DND-41 (cell line): Measurements from ENCODE around the gene WDR46.

Experiments used
- ATAC-seq: fragments of 200-7000 bp; cut with Tn5 transposase; 3 replicates; pipeline ENCODE4 v1.9.1; 2021; ENCODE audit warnings: low read depth; ENCODE audit not compliant: insufficient read depth
- DNase-seq: peaks from one replicate; pipeline ENCODE4 v3.0.0-alpha.2; 2020
- H2AFZ ChIP-seq: 2 replicates; pipeline ENCODE4 v1.6.0; 2012; ENCODE audit warnings: low read depth, low read length
- H3K27ac ChIP-seq: 2 replicates; pipeline ENCODE4 v1.5.1; 2012; ENCODE audit warnings: low read length, inconsistent platforms
- H3K27me3 ChIP-seq: fragments of 200-600 bp; sonication (generic); 2 replicates; pipeline ENCODE4 v1.6.0; 2012; ENCODE audit warnings: low read length, mild to moderate bottlenecking, inconsistent platforms; ENCODE audit not compliant: insufficient read depth, poor library complexity
- H3K36me3 ChIP-seq: 2 replicates; pipeline ENCODE4 v1.5.1; 2012; ENCODE audit warnings: low read length, inconsistent platforms; ENCODE audit not compliant: insufficient read depth
- H3K4me1 ChIP-seq: 2 replicates; pipeline ENCODE4 v1.5.1; 2012; ENCODE audit warnings: mild to moderate bottlenecking, low read length; ENCODE audit not compliant: insufficient read depth
- H3K4me2 ChIP-seq: 2 replicates; pipeline ENCODE4 v1.6.0; 2012; ENCODE audit warnings: mild to moderate bottlenecking, moderate library complexity, low read length, inconsistent platforms; ENCODE audit not compliant: insufficient read depth
- H3K4me3 ChIP-seq, 2 experiments: fragments of 200-600 bp in 1 of 2; shearing (Covaris generic) in 1 of 2; 2 replicates each; pipeline ENCODE4 v1.5.1; 2012 to 2016; ENCODE audit warnings: inconsistent platforms in 2 of 2, low read length in 2 of 2, mild to moderate bottlenecking in 2 of 2, low read depth in 1 of 2, moderate library complexity in 1 of 2
- H3K79me2 ChIP-seq: 2 replicates; pipeline ENCODE4 v1.6.0; 2012; ENCODE audit warnings: low read length, inconsistent platforms; ENCODE audit not compliant: insufficient read depth
- H3K9ac ChIP-seq: 2 replicates; pipeline ENCODE4 v1.6.0; 2012; ENCODE audit warnings: low read depth, mild to moderate bottlenecking, inconsistent platforms, low read length, moderate library complexity
- H3K9me3 ChIP-seq: 2 replicates; pipeline ENCODE4 v1.5.1; 2012; ENCODE audit warnings: low read length, moderate library complexity, mild to moderate bottlenecking, inconsistent platforms; ENCODE audit not compliant: insufficient read depth, severe bottlenecking
- H4K20me1 ChIP-seq: 2 replicates; pipeline ENCODE4 v1.6.0; 2012; ENCODE audit warnings: low read length; ENCODE audit not compliant: insufficient read depth
- EZH2 ChIP-seq: IDR thresholded peaks from 3 replicates; pipeline ENCODE4 v1.6.1; 2012; ENCODE audit warnings: borderline replicate concordance, low read depth, mild to moderate bottlenecking, moderate library complexity, low read length, inconsistent platforms; ENCODE audit not compliant: severe bottlenecking
- TF ChIP-seq, protein P1 (sequence below): IDR thresholded peaks from 2 replicates; pipeline ENCODE4 v1.5.1; 2012; ENCODE audit warnings: borderline replicate concordance, low read length, moderate library complexity, mild to moderate bottlenecking; ENCODE audit not compliant: poor library complexity, severe bottlenecking; ENCODE audit errors: extremely low read depth

WDR46 gene

DNA sequence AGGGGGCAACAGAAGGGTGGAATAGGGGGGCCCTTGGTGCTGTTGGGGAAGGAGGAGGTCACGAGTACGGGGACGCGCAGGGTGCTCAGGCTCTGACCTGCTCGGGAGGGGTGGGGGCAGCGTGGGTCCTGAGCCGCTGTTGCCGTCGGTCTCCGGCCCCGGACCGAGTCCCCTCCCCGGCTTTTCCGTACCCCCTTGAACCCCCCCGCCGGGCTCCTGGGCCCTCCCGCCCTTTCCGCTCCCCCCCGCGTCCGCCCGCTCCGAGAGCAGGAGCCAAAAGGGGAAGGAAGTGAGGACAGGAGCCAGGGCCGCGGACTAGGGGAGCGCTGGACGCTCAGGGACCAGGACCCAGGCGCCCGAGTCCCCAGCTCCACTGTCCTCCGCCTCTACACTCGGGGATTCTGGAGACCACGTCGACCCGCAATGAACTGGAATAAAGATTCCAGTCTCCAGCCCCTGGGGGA, 9.8 kb upstream of the WDR46 start, which contains the start of gene RGL2:
Gene RGL2, minus strand, starts transcription at position 170 of the 464 bp plus-strand sequence. CDS start 332 bp downstream, outside the sequence.
- H3K4me3 ChIP-seq, result peak within 1 kb of the TSS; percentile 76 to 90
- H4K20me1 ChIP-seq, result peaks cover 9% of the 10 kb centered on the region
- peak within 1 kb of the TSS; percentile 98 for H3K27ac ChIP-seq
- H2AFZ ChIP-seq, result peak within 1 kb of the TSS; percentile 92
- peaks cover 37% of the 10 kb centered on the region for H3K79me2 ChIP-seq
- TF ChIP-seq, protein P1, sequence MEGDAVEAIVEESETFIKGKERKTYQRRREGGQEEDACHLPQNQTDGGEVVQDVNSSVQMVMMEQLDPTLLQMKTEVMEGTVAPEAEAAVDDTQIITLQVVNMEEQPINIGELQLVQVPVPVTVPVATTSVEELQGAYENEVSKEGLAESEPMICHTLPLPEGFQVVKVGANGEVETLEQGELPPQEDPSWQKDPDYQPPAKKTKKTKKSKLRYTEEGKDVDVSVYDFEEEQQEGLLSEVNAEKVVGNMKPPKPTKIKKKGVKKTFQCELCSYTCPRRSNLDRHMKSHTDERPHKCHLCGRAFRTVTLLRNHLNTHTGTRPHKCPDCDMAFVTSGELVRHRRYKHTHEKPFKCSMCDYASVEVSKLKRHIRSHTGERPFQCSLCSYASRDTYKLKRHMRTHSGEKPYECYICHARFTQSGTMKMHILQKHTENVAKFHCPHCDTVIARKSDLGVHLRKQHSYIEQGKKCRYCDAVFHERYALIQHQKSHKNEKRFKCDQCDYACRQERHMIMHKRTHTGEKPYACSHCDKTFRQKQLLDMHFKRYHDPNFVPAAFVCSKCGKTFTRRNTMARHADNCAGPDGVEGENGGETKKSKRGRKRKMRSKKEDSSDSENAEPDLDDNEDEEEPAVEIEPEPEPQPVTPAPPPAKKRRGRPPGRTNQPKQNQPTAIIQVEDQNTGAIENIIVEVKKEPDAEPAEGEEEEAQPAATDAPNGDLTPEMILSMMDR, result no peak
- no peak for TF ChIP-seq EZH2
- H3K36me3 ChIP-seq, result peaks cover 38% of the 10 kb centered on the region
- H3K4me1 ChIP-seq, result peaks cover 43% of the 10 kb centered on the region
- no peaks in the 10 kb centered on the region for H3K9me3 ChIP-seq
- H3K4me2 ChIP-seq, result peak within 1 kb of the TSS; percentile 96
- H3K27me3 ChIP-seq, result no peaks in the 10 kb centered on the region
- peak; percentile 47 for ATAC-seq
- H3K9ac ChIP-seq, result peak within 1 kb of the TSS; percentile 93
- DNase-seq, result peak; percentile 79

DNA sequence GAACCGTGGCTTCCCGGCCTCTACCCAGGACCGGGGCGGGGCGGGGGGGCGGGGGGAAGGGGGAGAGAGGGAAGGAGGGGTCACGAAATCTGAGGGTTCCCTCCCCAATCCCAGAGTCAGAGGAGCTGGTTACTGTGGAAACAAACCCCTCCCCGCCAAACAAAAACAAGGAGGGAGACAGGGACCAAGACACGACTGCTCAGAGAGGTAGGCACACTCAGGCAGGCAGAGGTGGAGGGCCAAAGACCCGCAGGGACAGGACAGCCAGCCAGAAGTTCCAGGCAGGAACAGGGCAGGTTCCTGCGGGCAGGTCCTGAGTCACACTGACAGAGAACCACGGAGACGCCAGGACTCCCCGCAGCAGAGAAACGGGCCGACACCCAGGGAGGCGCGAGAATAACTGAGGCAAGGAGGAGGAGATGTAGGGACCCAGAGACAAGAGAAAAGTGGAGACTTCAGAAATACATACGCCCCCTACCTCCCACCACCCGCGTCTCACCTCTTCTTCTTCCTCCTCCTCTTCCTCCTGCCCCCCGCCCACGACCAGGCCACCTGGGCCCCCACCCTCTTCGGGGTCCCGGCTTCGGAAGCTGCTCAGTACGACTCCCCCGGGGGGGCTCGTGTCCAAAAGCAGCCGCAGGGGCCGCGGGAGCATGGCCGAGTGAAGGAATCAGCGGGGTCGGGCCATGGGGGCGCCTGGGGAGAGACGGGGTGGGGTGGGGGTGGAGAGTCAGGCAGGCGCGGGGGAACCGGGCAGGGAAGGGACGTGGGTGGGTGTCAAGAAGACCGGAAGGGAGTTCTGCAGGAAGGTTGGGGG, 9.1 kb upstream of the WDR46 start:
- H3K79me2 ChIP-seq, result peaks cover 37% of the 10 kb centered on the region

DNA sequence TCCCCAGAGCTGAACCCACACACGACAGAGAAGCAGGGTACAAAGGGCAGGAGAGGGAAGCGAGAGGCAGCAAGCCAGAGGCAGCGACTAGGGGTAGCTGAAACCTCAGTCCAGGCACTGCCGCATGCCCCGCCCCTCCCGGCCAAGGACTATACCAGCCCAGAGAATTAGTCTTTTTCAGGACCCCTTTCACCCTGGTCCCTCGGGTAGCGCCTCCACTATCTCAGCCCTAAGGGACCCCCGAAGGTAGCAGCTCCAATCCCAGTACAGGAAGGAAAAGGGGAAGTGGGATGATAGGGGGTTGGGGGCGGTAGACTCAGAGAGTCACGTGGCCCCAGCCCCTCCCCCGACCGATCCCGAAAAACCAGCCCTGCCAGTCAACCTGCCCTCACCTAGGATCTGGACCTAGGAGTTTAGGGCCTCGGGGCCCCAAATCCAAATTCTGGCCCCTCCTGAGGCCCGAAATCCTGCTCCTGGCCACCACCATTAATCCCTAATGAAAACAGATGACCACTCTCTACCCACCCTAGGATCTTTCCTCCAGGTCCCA, 8.4 kb upstream of the WDR46 start:
- Histone ChIP-seq H3K36me3 (peaks cover 42% of the 10 kb centered on the region), H3K4me3 (peak overlapping the region in 1 of 2 experiments; percentile 90; a peak in 3 of 4 replicates), H3K27me3 (no peaks in the 10 kb centered on the region), H3K9ac (peak overlapping the region; percentile 93; the same call in 1 of the 2 replicates), H3K27ac (0 out of 2 replicates have a peak overlapping the region, but pooled peaks have one; percentile 28), H3K4me2 (peak overlapping the region; percentile 96), H3K79me2 (peaks cover 35% of the 10 kb centered on the region), H3K9me3 (no peaks in the 10 kb centered on the region), H4K20me1 (0 out of 2 replicates have a peak, but pooled peaks cover 6% of the 10 kb centered on the region), H2AFZ (no peak overlapping the region), H3K4me1 (peaks cover 43% of the 10 kb centered on the region)
- no peak for TF ChIP-seq EZH2
- TF ChIP-seq, protein P1, result no peak
- ATAC-seq (no peak), DNase-seq (no peak)

More for the DNA sequence above, 9.1 kb upstream of the WDR46 start:
- Histone ChIP-seq H3K9me3 (no peaks in the 10 kb centered on the region), H3K27ac (peak overlapping the region; percentile 98), H3K27me3 (no peaks in the 10 kb centered on the region), H3K4me1 (peaks cover 43% of the 10 kb centered on the region), H4K20me1 (0 out of 2 replicates have a peak, but pooled peaks cover 6% of the 10 kb centered on the region), H2AFZ (peak overlapping the region; percentile 92), H3K4me3 (peak overlapping the region; percentile 76 to 90), H3K4me2 (peak overlapping the region; percentile 96), H3K36me3 (peaks cover 40% of the 10 kb centered on the region), H3K9ac (peak overlapping the region; percentile 93)
- DNase-seq, result peak; percentile 77
- TF ChIP-seq, protein P1, result peak; percentile 52
- no peak for TF ChIP-seq EZH2
- ATAC-seq, result peak; percentile 34
